IMR-90 (cell line): Measurements from ENCODE around the gene GALC. TPM values are rescaled to one million over a fixed set of nuclear protein-coding genes. Genes with fewer than 3 reads are reported as not detected.
"Not testable (repeated sequence)": the region's sequence is repeated elsewhere in the genome, so short reads cannot be mapped to it uniquely, and the experiment has no call there.

Source experiments
- ATAC-seq: fragments of 200-7000 bp; cut with Tn5 transposase; 2 replicates; pipeline ENCODE4 v1.9.1; 2020; ENCODE audit warnings: low read depth, mild to moderate bottlenecking, moderate library complexity
- BruUV-seq: library from RNA; stranded (reverse); fragments of 400-500 nt; replicated peaks from 2 replicates; lab custom pipeline; 2021; lab: Mats Ljungman, UMichigan
- CTCF ChIA-PET: fragments of 300-600 bp; formaldehyde crosslinking; extraction: SDS; loops from one replicate; lab custom pipeline; 2021; ENCODE audit warnings: antibody characterized with exemption; lab: Yijun Ruan, JAX
- POLR2A ChIA-PET: fragments of 300-600 bp; sonication (Branson Sonifier 250); formaldehyde crosslinking; loops from one replicate; lab custom pipeline; 2022; ENCODE audit warnings: antibody characterized with exemption; ENCODE audit not compliant: unreplicated experiment; lab: Charles Lee
- DNase-seq: peaks from one replicate; pipeline ENCODE4 v3.0.0; 2013
- H2AFZ ChIP-seq: replicated peaks from 2 replicates; pipeline ENCODE3; 2013; ENCODE audit warnings: low read length, mild to moderate bottlenecking; ENCODE audit not compliant: poor library complexity
- H2AK5ac ChIP-seq: 2 replicates; pipeline ENCODE4 v1.6.1; 2013; ENCODE audit warnings: low read depth, low read length, inconsistent platforms
- H2AK9ac ChIP-seq: replicated peaks from 2 replicates; pipeline ENCODE3; 2013; ENCODE audit warnings: mild to moderate bottlenecking, low read depth, low read length, moderate library complexity; ENCODE audit not compliant: poor library complexity
- H2BK120ac ChIP-seq: 2 replicates; pipeline ENCODE4 v1.6.1; 2013; ENCODE audit warnings: low read depth, low read length, inconsistent platforms
- H2BK15ac ChIP-seq: 3 replicates; pipeline ENCODE4 v1.6.1; 2013; ENCODE audit warnings: low read depth, low read length, inconsistent platforms
- H2BK20ac ChIP-seq: 2 replicates; pipeline ENCODE4 v1.6.1; 2013; ENCODE audit warnings: low read depth, mild to moderate bottlenecking, inconsistent platforms, low read length, moderate library complexity
- H2BK5ac ChIP-seq: 2 replicates; pipeline ENCODE4 v1.6.1; 2013; ENCODE audit warnings: mild to moderate bottlenecking, low read depth, low read length, inconsistent platforms; ENCODE audit not compliant: poor library complexity, severe bottlenecking
- H3K14ac ChIP-seq: replicated peaks from 2 replicates; pipeline ENCODE4 v1.6.1; 2013; ENCODE audit warnings: low read depth, low read length, inconsistent platforms
- H3K18ac ChIP-seq: 2 replicates; pipeline ENCODE4 v1.6.1; 2013; ENCODE audit warnings: low read depth, low read length, control low read depth
- H3K23ac ChIP-seq: 2 replicates; pipeline ENCODE4 v1.6.1; 2013; ENCODE audit warnings: low read depth, low read length, inconsistent platforms
- H3K27ac ChIP-seq: 2 replicates; pipeline ENCODE4 v1.5.1; 2013; ENCODE audit warnings: mild to moderate bottlenecking, control low read depth, low read length; ENCODE audit not compliant: insufficient read depth
- H3K27me3 ChIP-seq: 2 replicates; pipeline ENCODE4 v1.6.1; 2013; ENCODE audit warnings: low read length; ENCODE audit not compliant: control insufficient read depth, insufficient read depth
- H3K36me3 ChIP-seq: 2 replicates; pipeline ENCODE4 v1.6.1; 2013; ENCODE audit warnings: low read length, mixed read lengths; ENCODE audit not compliant: control insufficient read depth, insufficient read depth
- H3K4ac ChIP-seq: 2 replicates; pipeline ENCODE4 v1.6.1; 2013; ENCODE audit warnings: low read depth, low read length, inconsistent platforms
- H3K4me1 ChIP-seq: 2 replicates; pipeline ENCODE4 v1.6.1; 2013; ENCODE audit warnings: low read length, mixed read lengths; ENCODE audit not compliant: control insufficient read depth, insufficient read depth
- H3K4me2 ChIP-seq: 2 replicates; pipeline ENCODE4 v1.6.1; 2013; ENCODE audit warnings: low read depth, mild to moderate bottlenecking, control low read depth, low read length, moderate library complexity
- H3K4me3 ChIP-seq: 2 replicates; pipeline ENCODE4 v1.5.1; 2013; ENCODE audit warnings: low read depth, mild to moderate bottlenecking, control low read depth, low read length, moderate library complexity; ENCODE audit not compliant: insufficient read depth
- H3K56ac ChIP-seq: 2 replicates; pipeline ENCODE4 v1.6.1; 2013; ENCODE audit warnings: low read length, inconsistent platforms; ENCODE audit not compliant: insufficient read depth; ENCODE audit errors: extremely low read depth
- H3K79me1 ChIP-seq, 2 experiments: 2 replicates each; pipeline ENCODE4 v1.6.1; 2013; ENCODE audit warnings: low read length in 2 of 2, inconsistent platforms in 1 of 2, low read depth in 1 of 2
- H3K9ac ChIP-seq: 2 replicates; pipeline ENCODE4 v1.6.1; 2013; ENCODE audit warnings: low read depth, low read length, control low read depth
- H3K9me1 ChIP-seq: 2 replicates; pipeline ENCODE4 v1.6.1; 2013; ENCODE audit warnings: low read length, inconsistent platforms; ENCODE audit not compliant: insufficient read depth
- H3K9me3 ChIP-seq: 2 replicates; pipeline ENCODE4 v1.6.1; 2013; ENCODE audit warnings: low read length; ENCODE audit not compliant: control insufficient read depth, insufficient read depth
- H4K20me1 ChIP-seq: 2 replicates; pipeline ENCODE4 v1.6.1; 2013; ENCODE audit warnings: low read length, inconsistent platforms; ENCODE audit not compliant: insufficient read depth
- H4K5ac ChIP-seq: 2 replicates; pipeline ENCODE4 v1.6.1; 2013; ENCODE audit warnings: mild to moderate bottlenecking, low read depth, low read length, control low read depth
- H4K8ac ChIP-seq, 2 experiments: 2 replicates each; pipeline ENCODE4 v1.6.1; 2013; ENCODE audit warnings: low read depth in 2 of 2, low read length in 2 of 2, control low read depth in 1 of 2, inconsistent platforms in 1 of 2
- H4K91ac ChIP-seq: 2 replicates; pipeline ENCODE4 v1.6.1; 2013; ENCODE audit warnings: low read depth, low read length, inconsistent platforms; ENCODE audit not compliant: insufficient read depth
- MAFK ChIP-seq: IDR thresholded peaks from 2 replicates; pipeline ENCODE4 v1.6.1; 2012; ENCODE audit warnings: low read depth, low read length, improper control_type of control experiment
- MAZ ChIP-seq: IDR thresholded peaks from 2 replicates; pipeline ENCODE4 v1.6.1; 2012; ENCODE audit warnings: low read depth, mild to moderate bottlenecking, low read length, improper control_type of control experiment, moderate library complexity, borderline replicate concordance
- WGBS, 2 experiments: methylation state at CpG; one replicate each; pipeline versions ENCODE4 v1.1.5 to v1.1.7; 2013; ENCODE audit warnings: missing lambda C conversion rate in 2 of 2; ENCODE audit not compliant: insufficient read length in 1 of 2; ENCODE audit errors: extremely low coverage in 2 of 2; 5-methylcytosine and 5-hydroxymethylcytosine counted together
- dilution Hi-C: fragments of 300-500 bp; cut with HindIII; formaldehyde crosslinking; loops from one replicate; pipeline ENCODE4 v1.14.3; 2018; ENCODE audit warnings: low sequenced_read_pairs; ENCODE audit not compliant: unreplicated experiment
- in situ Hi-C: fragments of 300-500 bp; cut with MboI; formaldehyde crosslinking; loops from 3 replicates; pipeline ENCODE4 v1.14.3; 2019; ENCODE audit warnings: low sequenced_read_pairs, inconsistent platforms, mixed read lengths
- intact Hi-C: fragments of 100-400 bp; cut with micrococcal nuclease; formaldehyde crosslinking; loops from 2 replicates; pipeline ENCODE4 v1.10.0; 2022
- polyA plus RNA-seq, 3 experiments: library from polyadenylated mRNA; depleted of rRNA; stranded (reverse); fragments of >200 nt; gene quantifications; 2 replicates each; pipeline ENCODE4 v1.2.3, GENCODE V29; 2012; ENCODE audit warnings: low replicate concordance in 1 of 3
- total RNA-seq: library from RNA; depleted of rRNA; stranded (reverse); fragments of >200 nt; gene quantifications from 2 replicates; pipeline ENCODE4 v1.2.3, GENCODE V29; 2012

Gene GALC
- total and polyA plus RNA-seq, 2 of the 4 experiments (the other 2 are of a cell fraction) = 6.3 to 7.9 TPM

DNA sequence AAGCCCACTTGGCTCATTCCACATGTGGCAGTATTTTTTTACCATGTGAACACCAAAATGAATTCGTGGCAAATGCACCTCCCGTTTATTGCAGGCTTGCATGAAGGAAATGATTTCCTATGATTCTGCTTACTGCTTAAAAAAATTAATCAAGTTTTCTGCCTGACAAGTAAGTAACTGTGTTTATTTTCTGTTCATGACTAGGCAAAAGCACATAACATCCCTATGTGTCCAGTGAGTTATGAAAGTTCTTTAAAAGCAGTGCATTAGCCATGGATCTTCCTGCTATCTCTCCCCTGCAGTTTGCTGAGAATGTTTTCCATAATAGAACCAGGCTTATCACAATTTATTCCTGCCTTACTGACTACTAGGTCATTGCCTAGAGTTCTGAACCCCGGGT lies 32.3 kb upstream of the GALC start:
- TF ChIP-seq MAZ = no peak
- no peak for TF ChIP-seq MAFK
- Histone ChIP-seq H2BK20ac (no peak overlapping the region), H3K27ac (no peak overlapping the region), H3K9me3 (no peaks in the 10 kb centered on the region), H3K56ac (no peak overlapping the region), H4K5ac (no peak overlapping the region), H3K27me3 (no peaks in the 10 kb centered on the region), H3K4me1 (no peaks in the 10 kb centered on the region), H2AK9ac (no peak overlapping the region), H4K20me1 (no peaks in the 10 kb centered on the region), H4K91ac (no peak overlapping the region), H2BK5ac (no peak overlapping the region), H3K4me2 (no peak overlapping the region), H3K79me1 (no peaks in the 10 kb centered on the region), H3K36me3 (no peaks in the 10 kb centered on the region), H2AK5ac (no peak overlapping the region), H3K4ac (no peak overlapping the region), H4K8ac (no peak overlapping the region), H3K23ac (no peak overlapping the region), H3K9ac (no peak overlapping the region), H2BK15ac (no peak overlapping the region), H2AFZ (no peak overlapping the region), H3K4me3 (no peak overlapping the region), H3K18ac (no peak overlapping the region), H3K9me1 (no peaks in the 10 kb centered on the region), H2BK120ac (no peak overlapping the region), H3K14ac (no peak overlapping the region)
- dilution Hi-C loops (no loop called here), intact Hi-C loops (no loop called here), in situ Hi-C loops (no loop called here)
- CTCF ChIA-PET = no interaction called here
- POLR2A ChIA-PET = no interaction called here
- WGBS, 2 experiments = no CpG with 5 or more reads among the region's 3 CpGs
- no TSS peak for BruUV-seq
- ATAC-seq = no peak
- no peak for DNase-seq

DNA sequence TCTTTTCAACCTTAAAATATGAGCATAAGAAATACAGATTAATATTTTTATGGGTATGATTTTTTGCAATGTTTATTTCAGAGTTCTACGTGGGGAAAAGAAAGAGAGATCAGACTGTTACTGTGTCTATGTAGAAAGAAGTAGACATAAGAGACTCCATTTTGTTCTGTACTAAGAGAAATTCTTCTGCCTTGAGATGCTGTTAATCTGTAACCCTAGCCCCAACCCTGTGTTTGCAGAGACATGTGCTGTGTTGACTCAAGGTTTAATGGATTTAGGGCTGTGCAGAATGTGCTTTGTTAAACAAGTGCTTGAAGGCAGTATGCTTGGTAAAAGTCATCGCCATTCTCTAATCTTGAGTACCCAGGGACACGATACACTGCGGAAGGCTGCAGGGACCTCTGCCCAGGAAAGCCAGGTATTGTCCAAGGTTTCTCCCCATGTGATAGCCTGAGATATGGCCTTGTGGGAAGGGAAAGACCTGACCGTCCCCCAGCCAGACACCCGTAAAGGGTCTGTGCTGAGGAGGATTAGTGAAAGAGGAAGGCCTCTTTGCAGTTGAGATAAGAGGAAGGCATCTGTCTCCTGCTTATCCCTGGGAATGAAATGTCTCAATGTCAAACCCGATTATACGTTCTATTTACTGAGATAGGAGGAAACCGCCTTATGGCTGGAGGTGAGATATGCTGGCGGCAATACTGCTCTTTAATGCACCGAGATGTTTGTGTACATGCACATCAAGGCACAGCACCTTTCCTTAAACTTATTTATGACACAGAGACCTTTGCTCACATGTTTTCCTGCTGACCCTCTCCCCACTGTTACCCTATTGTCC lies 31.5 kb upstream of the GALC start:
- H4K91ac ChIP-seq, H3K27ac ChIP-seq, intact Hi-C loops, H3K27me3 ChIP-seq, H3K9me3 ChIP-seq, H3K9me1 ChIP-seq, H3K4me1 ChIP-seq, BruUV-seq, H2AK5ac ChIP-seq, H4K8ac ChIP-seq, H3K4ac ChIP-seq, CTCF ChIA-PET, H3K23ac ChIP-seq, in situ Hi-C loops, dilution Hi-C loops, H2BK120ac ChIP-seq, H3K4me2 ChIP-seq, H2AK9ac ChIP-seq, H3K79me1 ChIP-seq, H3K4me3 ChIP-seq, POLR2A ChIA-PET, H3K36me3 ChIP-seq, H2AFZ ChIP-seq, DNase-seq, H4K20me1 ChIP-seq, H2BK5ac ChIP-seq, H4K5ac ChIP-seq, H3K14ac ChIP-seq, H3K56ac ChIP-seq, H3K9ac ChIP-seq, H3K18ac ChIP-seq, H2BK15ac ChIP-seq, H2BK20ac ChIP-seq, ATAC-seq: not testable (repeated sequence)
- 90% methylated on average over 2 of the region's 11 CpGs; no CpG with 5 or more reads in 1 of the 2 experiments for WGBS, 2 experiments
